Measurements from ENCODE around the gene PALLD.

DNA sequence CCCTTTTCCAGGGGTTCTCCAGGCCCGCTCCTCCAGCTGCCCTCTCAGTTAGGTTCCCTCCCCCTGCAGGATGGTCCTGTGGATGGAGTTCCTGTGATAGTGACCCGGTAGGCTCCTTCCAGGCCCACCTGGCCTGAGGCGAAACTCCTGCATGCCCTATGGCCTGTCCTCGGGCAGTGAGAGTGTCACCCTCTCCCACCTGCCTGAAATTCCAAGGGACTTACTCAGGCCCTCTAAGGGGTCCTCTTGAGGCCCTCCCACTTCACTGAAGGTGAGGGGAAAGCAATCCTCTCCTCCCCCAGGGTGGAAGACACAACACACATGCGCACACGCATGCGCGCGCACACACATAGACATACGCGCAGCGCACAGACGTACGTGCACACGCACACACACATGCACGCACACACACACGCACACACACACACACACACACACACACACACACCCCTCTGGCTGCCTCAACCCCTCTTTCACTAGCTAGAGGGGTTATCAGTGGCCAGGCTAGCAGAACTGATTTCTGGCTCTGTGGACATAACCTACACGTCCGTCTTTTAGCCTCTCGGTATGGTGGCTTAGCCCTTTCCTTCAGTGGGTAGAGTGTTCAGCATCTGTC is 297.3 kb downstream of the PALLD start:
- TF ChIP-seq, protein P1, sequence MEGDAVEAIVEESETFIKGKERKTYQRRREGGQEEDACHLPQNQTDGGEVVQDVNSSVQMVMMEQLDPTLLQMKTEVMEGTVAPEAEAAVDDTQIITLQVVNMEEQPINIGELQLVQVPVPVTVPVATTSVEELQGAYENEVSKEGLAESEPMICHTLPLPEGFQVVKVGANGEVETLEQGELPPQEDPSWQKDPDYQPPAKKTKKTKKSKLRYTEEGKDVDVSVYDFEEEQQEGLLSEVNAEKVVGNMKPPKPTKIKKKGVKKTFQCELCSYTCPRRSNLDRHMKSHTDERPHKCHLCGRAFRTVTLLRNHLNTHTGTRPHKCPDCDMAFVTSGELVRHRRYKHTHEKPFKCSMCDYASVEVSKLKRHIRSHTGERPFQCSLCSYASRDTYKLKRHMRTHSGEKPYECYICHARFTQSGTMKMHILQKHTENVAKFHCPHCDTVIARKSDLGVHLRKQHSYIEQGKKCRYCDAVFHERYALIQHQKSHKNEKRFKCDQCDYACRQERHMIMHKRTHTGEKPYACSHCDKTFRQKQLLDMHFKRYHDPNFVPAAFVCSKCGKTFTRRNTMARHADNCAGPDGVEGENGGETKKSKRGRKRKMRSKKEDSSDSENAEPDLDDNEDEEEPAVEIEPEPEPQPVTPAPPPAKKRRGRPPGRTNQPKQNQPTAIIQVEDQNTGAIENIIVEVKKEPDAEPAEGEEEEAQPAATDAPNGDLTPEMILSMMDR (optimal IDR thresholded peaks at IDR 0.05 in 1 of 3, IDR thresholded peaks at IDR 0.05 in 1 of 3, conservative IDR thresholded peaks at IDR 0.05 in 1 of 3; ENCODE audit: extremely low read depth in 1 of 3, insufficient read depth in 2 of 3, low read length in 3 of 3) = no peak
- no peak for TF ChIP-seq EZH2 (IDR thresholded peaks at IDR 0.05; ENCODE audit: low read length)

Measured in keratinocyte (primary cell).